Upper lobe of left lung (tissue), 6 donors: ENCODE results near the gene TNFRSF25. TPM values are rescaled to one million over a fixed set of nuclear protein-coding genes. Genes with fewer than 3 reads are reported as not detected.

ENCODE experiments used
- ATAC-seq, 2 donors: fragments of 200-7000 bp; cut with Tn5 transposase; one replicate each; pipeline ENCODE4 v1.9.1; 2022; ENCODE audit warnings: mild to moderate bottlenecking in 2 of 2, moderate library complexity in 2 of 2; ENCODE audit not compliant: low FRiP score in 2 of 2
- DNase-seq, 2 donors: peaks; one replicate each; pipeline ENCODE4 v3.0.0-alpha.2; 2019 to 2020
- H3K27ac ChIP-seq, 4 donors: fragments of 200-600 bp; sonication (generic); one replicate each; pipeline ENCODE4 v1.5.1; 2016 to 2019
- H3K27me3 ChIP-seq, 4 donors: fragments of 200-600 bp; sonication (generic); one replicate each; pipeline ENCODE4 v1.5.1; 2017 to 2019
- H3K36me3 ChIP-seq, 4 donors: fragments of 200-600 bp; sonication (generic); one replicate each; pipeline ENCODE4 v1.5.1; 2016 to 2019
- H3K4me1 ChIP-seq, 4 donors: fragments of 200-600 bp; sonication (generic); one replicate each; pipeline ENCODE4 v1.5.1; 2018 to 2019
- H3K4me3 ChIP-seq, 4 donors: fragments of 200-600 bp; sonication (generic); one replicate each; pipeline ENCODE4 v1.5.1; 2017 to 2019; ENCODE audit warnings: mild to moderate bottlenecking in 2 of 4, moderate library complexity in 1 of 4
- H3K9me3 ChIP-seq, 4 donors: fragments of 200-600 bp; sonication (generic); one replicate each; pipeline ENCODE4 v1.5.1; 2018 to 2019
- CTCF ChIP-seq, 6 experiments: fragments of 450-650 bp in 4 of 6; fragments of 200-600 bp in 2 of 6; sonication (generic) in 2 of 6; IDR thresholded peaks; one replicate each; pipeline ENCODE4 v1.5.1; 2016 to 2019; ENCODE audit warnings: antibody characterized with exemption in 6 of 6
- EP300 ChIP-seq, 4 donors: sonication (generic); formaldehyde crosslinking; IDR thresholded peaks; one replicate each; pipeline ENCODE4 v1.5.1; 2017; ENCODE audit warnings: antibody characterized with exemption in 4 of 4, control low read depth in 2 of 4
- POLR2A ChIP-seq, 4 donors: fragments of 450-650 bp; IDR thresholded peaks; one replicate each; pipeline ENCODE4 v1.5.1; 2016 to 2017; ENCODE audit warnings: antibody characterized with exemption in 4 of 4, mild to moderate bottlenecking in 2 of 4
- POLR2AphosphoS5 ChIP-seq, 2 donors: sonication (generic); formaldehyde crosslinking; IDR thresholded peaks; one replicate each; pipeline ENCODE4 v1.5.1; 2017; ENCODE audit warnings: antibody characterized with exemption in 2 of 2
- WGBS, 2 donors: methylation state at CpG; one replicate each; pipeline ENCODE4 v1.1.5; 2017 to 2018; 5-methylcytosine and 5-hydroxymethylcytosine counted together
- total RNA-seq, 6 donors: library from RNA; depleted of rRNA in 4 of 6; stranded (reverse); fragments of >200 nt in 4 of 6; gene quantifications; one replicate each; pipeline versions ENCODE4 v1.1.0 to v1.2.1, GENCODE V29; 2016 to 2021
- donor health status: DM: no; HTN: no; CAD: no; lungs with moderate emphysema.
- donor health status: DM: no; HTN: yes; CAD: no; lungs with severe emphysema.

TNFRSF25 gene
- total RNA-seq, 6 donors from 2014 or later, result 4.6 to 51.3 (median 14.0) TPM

GRCh38 chr1:6427441-6428390, 38.3 kb downstream of the TNFRSF25 start:
- Histone ChIP-seq H3K36me3 (no peaks in the 10 kb centered on the region), H3K4me3 (no peak overlapping the region), H3K27me3 (peaks cover 0 to 37% (median 21%) of the 10 kb centered on the region in 4 donors), H3K4me1 (peaks cover 21 to 30% (median 23%) of the 10 kb centered on the region in 4 donors), H3K27ac (no peak overlapping the region), H3K9me3 (no peaks in the 10 kb centered on the region)
- no peak for TF ChIP-seq CTCF (IDR thresholded peaks at IDR 0.05)
- no peak for TF ChIP-seq EP300 (IDR thresholded peaks at IDR 0.05)
- no peak for TF ChIP-seq POLR2A (IDR thresholded peaks at IDR 0.05)
- TF ChIP-seq POLR2AphosphoS5 (IDR thresholded peaks at IDR 0.05), result no peak
- ATAC-seq, result no peak
- 71 to 79% methylated on average over 12 to 25 of the region's 26 CpGs for WGBS, 2 donors
- no peak for DNase-seq

- Histone ChIP-seq H3K36me3 (no peaks in the 10 kb centered on the region), H3K4me1 (peaks cover 21 to 31% (median 24%) of the 10 kb centered on the region in 4 donors), H3K27me3 (peaks cover 0 to 38% (median 21%) of the 10 kb centered on the region in 4 donors), H3K4me3 (no peak overlapping the region), H3K9me3 (no peaks in the 10 kb centered on the region), H3K27ac (no peak overlapping the region)
- ATAC-seq, result no peak
- TF ChIP-seq CTCF (IDR thresholded peaks at IDR 0.05) (no peak), POLR2A (IDR thresholded peaks at IDR 0.05) (no peak), EP300 (IDR thresholded peaks at IDR 0.05) (no peak), POLR2AphosphoS5 (IDR thresholded peaks at IDR 0.05) (no peak)
- no peak for DNase-seq
- WGBS, 2 donors, result 79 to 80% methylated on average over 10 of the region's 10 CpGs
These were observed 39.0 kb downstream of the TNFRSF25 start for GRCh38 chr1:6426972-6427350.

GRCh38 chr1:6426277-6426971, 39.5 kb downstream of the TNFRSF25 start:
- DNase-seq (no peak), ATAC-seq (no peak)
- Histone ChIP-seq H3K27ac (no peak overlapping the region), H3K9me3 (no peaks in the 10 kb centered on the region), H3K27me3 (peaks cover 0 to 42% (median 24%) of the 10 kb centered on the region in 4 donors), H3K4me1 (peaks cover 21 to 31% (median 24%) of the 10 kb centered on the region in 4 donors), H3K36me3 (no peaks in the 10 kb centered on the region), H3K4me3 (no peak overlapping the region)
- WGBS, 2 donors, result 81 to 83% methylated on average over 4 to 7 of the region's 9 CpGs
- TF ChIP-seq CTCF (IDR thresholded peaks at IDR 0.05) (no peak), EP300 (IDR thresholded peaks at IDR 0.05) (no peak), POLR2AphosphoS5 (IDR thresholded peaks at IDR 0.05) (no peak), POLR2A (IDR thresholded peaks at IDR 0.05) (no peak)

- Histone ChIP-seq H3K27me3 (peaks cover 0 to 49% (median 24%) of the 10 kb centered on the region in 4 donors), H3K4me1 (peaks cover 24 to 36% (median 26%) of the 10 kb centered on the region in 4 donors), H3K4me3 (no peak overlapping the region), H3K9me3 (no peaks in the 10 kb centered on the region), H3K27ac (no peak overlapping the region), H3K36me3 (no peaks in the 10 kb centered on the region)
- WGBS, 2 donors, result 75 to 77% methylated on average over 4 to 6 of the region's 6 CpGs
- ATAC-seq, result no peak
- TF ChIP-seq CTCF (IDR thresholded peaks at IDR 0.05) (no peak), POLR2AphosphoS5 (IDR thresholded peaks at IDR 0.05) (no peak), EP300 (IDR thresholded peaks at IDR 0.05) (no peak), POLR2A (IDR thresholded peaks at IDR 0.05) (no peak)
- no peak for DNase-seq
These were observed 40.3 kb downstream of the TNFRSF25 start for GRCh38 chr1:6425658-6426057.
